ENCODE data around the gene RASSF4.
"Not testable (repeated sequence)": the region's sequence is repeated elsewhere in the genome, so short reads cannot be mapped to it uniquely, and the experiment has no call there.

RASSF4 gene

DNA sequence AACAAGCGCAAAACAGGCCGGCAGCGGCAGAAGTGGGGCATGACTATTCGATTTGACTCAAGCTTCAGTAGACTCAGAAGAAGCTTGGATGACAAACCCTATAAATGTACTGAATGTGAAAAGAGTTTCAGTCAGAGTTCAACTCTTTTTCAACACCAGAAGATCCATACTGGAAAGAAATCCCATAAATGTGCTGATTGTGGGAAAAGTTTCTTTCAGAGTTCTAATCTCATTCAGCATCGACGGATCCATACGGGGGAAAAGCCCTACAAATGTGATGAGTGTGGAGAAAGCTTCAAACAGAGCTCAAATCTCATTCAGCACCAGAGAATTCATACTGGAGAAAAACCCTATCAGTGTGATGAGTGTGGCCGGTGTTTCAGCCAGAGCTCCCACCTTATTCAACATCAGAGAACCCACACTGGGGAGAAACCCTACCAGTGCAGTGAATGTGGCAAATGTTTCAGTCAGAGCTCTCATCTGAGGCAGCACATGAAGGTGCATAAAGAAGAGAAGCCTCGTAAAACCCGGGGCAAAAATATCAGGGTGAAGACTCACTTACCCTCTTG is 43.9 kb downstream of the RASSF4 start:
- no peak for DNase-seq (ENCODE audit: low read depth in 2 of 2)

DNA sequence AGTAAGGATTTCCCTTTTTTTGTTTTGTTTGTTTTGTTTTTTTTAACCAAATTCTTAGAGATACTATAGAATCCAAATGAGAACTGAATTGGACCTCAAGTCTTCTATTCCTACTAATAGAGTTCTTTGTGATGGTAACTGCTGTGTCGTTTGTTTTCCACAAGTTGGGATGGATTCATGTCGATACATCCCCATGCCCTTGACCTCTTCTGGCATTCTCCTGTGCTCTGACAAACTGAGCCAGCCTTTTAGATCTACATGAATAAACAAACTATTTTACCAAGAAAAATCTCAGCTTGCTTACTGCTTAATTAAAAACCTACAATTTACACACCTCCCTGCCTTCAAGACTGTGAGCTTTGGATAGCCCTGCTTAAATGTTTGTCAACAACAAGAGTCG is 45.1 kb downstream of the RASSF4 start:
- DNase-seq (ENCODE audit: low read depth in 2 of 2) = no peak

DNA sequence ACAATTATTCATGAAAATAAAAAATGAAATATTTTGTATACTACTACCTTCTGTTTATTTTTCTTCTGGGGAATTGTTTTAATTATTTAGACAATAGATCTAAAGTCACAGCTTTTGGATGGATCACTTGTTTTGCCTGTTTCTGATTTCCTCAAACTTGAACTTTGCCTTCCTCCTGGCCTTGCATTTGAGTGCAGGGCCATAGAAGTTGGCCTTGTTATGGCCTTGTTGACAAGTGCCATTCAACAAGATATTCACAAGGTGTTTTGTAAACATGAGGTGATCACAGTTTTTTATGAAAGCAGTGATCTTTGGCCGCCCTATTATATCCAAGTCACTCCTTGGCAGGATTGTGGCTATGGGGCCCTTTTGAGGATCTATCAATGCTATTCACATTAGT is 45.7 kb downstream of the RASSF4 start:
- no peak for DNase-seq (ENCODE audit: low read depth in 2 of 2)

DNA sequence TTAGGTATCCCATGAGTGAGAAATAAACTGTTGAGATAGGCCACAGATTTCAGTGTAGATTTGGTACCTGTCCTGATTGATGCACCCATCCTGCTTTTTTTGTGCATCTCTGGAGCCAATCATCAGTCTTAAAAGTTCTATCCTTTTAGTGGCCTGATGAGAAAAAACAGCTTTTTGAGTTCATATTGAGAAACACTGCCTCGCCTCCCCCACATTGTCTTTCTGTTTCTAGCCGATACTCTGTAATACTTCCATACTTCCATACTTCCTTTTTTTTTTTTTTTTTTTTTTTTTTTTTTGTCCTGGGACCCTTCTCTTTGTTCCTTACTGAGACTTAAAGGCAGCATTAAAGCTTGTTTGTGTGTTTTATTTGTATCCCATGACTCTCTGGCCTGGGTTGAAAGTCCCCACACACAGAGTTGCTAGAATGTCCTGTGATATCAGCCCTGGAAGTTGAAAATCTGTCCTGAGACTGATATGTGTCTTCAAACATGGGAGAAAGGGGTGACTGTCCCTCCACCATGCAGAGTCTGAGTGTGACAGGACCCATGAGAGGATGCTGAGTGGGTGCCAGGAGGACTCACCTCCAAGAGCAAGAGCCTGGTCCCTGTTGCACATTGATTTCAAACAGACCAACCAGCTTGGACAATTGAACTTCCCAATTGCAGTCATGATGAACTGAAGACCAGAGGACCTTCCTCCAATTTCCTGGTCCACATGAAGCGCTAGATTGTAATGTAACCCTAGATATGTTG is 46.9 kb downstream of the RASSF4 start:
- DNase-seq (ENCODE audit: low read depth in 2 of 2) = no peak

DNA sequence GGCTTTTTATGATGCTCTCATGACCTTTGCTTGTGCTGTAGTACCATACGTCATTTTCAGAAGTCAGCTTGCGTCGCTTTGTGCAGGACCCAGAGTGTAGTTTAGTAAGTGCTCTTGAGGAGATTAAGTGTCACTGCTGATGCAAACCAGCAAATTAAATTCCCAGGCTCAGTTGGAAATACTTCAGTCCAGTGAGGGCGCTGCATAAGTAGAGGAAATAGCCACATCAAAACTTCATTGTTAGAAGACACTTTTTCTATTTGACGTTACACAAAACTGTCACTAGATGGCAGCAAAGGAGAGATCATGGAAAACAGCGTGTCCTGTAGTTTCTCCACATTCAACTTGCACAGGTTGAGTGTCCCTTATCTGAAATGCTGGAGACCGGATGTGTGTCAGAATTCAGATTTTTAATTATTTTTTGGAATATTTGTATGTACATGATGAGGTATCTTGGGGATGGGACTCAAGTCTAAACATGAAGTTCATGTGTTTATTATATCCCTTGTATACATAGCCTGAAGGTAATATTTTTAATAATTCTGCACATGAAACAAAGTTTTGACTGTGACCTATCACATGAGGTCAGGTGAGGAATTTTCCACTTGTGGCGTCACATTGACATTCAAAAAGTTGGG is 49.0 kb downstream of the RASSF4 start:
- peak in 1 of 2 donors; percentile 11 for DNase-seq (ENCODE audit: low read depth in 2 of 2)

DNA sequence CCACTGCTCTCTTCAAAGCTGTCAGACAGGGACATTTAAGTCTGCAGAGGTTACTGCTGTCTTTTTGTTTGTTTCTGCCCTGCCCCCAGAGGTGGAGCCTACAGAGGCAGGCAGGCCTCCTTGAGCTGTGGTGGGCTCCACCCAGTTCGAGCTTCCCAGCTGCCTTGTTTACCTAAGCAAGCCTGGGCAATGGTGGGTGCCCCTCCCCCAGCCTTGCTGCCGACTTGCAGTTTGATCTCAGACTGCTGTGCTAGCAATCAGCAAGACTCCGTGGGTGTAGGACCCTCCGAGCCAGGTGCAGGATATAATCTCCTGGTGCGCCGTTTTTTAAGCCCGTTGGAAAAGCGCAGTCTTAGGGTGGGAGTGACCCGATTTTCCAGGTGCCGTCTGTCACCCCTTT is 55.0 kb downstream of the RASSF4 start:
- not testable (repeated sequence) for DNase-seq (ENCODE audit: low read depth in 2 of 2)

DNA sequence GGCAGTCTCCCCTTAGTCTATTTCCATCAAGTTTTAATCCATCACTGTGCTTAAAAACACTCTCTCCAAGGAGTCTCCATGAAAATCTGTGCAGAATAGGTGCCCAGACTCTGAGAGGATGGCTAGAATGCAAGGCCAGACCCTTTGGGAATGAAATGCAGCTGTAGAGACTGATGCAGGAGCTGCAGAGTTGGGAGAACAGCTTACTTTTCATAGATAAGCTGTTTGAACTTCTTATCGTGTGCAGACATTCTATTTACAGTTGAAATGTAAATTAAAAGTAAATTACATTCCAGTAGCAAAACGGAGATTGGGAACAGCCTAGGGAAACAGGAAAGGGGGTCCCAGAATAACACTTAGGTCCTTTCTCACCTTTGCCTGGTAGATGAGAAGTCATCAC is 56.0 kb downstream of the RASSF4 start:
- no peak for DNase-seq (ENCODE audit: low read depth in 2 of 2)

DNA sequence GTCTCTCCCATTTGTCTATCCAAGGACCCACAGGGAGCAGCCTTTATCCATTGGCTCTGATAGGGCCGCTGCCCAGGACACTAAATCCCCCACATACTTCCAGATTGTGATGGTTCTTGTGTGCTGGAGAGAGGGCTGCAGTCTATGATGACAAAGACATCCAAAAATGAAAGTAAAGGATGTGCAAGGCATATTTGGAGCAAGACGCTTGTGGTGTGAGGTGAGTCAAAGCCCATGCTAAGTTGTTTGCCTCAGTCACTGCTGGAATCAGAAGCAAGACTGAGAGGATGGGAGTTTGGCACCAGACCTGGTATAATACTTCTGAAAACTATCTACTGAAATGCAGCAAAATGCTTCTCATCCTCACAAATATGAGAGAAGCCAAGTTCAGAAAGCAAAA is 63.8 kb downstream of the RASSF4 start:
- no peak for DNase-seq (ENCODE audit: low read depth in 2 of 2)

DNA sequence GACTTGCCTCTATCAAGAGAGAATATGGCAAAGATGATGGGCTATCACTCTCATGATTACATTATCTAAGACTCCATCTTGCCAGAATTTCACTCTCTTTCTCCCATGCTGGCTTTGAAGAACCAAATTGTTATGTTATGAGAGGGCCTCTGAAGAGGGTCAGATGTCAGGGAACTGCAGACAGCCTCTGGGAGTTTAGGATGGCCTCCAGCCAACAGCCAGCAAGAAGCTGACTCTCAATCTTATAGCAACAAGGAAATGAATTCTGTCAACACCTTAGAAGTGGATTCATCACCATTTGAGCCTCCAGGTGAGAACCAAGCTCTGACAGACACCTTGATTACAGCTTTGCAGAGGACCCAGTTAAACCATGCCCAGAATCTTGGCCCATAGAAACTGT is 74.7 kb downstream of the RASSF4 start:
- DNase-seq (ENCODE audit: low read depth in 2 of 2) = no peak

DNA sequence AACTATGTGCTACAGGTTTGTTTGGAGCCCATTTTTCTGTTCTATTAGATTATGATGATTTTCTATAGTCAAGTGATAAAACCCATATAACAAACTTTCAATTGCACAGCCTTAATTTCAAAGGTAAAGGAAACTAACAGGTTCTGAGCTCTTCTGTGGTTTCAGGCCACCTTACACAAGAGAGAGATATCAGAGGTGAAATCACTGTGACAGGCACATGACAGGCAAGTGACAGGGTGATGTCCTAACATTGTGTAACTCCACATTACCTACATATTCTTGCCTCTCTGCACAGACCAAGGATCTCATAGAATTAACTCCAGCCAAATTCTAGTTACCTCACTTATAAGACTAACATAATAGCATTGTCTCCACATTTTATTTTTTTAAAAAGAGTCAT is 76.1 kb downstream of the RASSF4 start:
- no peak for DNase-seq (ENCODE audit: low read depth in 2 of 2)

DNA sequence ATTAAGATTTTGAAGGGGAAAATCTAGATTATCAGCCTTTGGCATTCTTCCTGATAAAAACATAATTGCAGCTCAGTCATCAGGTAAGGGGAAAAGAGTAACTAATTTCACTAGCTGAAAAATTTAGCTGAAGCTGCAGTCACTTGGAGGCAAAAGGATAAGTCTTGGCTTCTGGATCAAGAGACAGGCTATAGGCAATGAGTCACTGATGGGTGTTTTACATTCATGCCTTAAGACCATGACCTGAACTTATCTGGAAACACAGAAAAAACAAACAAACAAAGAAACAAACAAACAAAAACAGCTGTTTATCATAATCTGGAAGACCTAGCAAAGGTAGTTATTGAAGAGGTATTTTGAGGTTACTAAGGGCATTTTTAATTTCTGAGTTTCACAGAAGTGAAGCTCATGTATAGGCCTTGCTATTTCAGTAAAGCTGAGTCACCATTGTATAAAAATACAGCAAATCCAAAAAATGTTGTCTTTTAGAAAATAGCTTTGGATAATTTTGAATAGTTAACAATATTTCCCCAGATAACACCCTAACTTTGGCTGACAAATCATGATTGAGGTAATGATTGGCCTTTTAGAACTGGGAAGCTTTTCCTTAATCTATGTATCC is 81.4 kb downstream of the RASSF4 start:
- DNase-seq (ENCODE audit: low read depth in 2 of 2) = no peak

DNA sequence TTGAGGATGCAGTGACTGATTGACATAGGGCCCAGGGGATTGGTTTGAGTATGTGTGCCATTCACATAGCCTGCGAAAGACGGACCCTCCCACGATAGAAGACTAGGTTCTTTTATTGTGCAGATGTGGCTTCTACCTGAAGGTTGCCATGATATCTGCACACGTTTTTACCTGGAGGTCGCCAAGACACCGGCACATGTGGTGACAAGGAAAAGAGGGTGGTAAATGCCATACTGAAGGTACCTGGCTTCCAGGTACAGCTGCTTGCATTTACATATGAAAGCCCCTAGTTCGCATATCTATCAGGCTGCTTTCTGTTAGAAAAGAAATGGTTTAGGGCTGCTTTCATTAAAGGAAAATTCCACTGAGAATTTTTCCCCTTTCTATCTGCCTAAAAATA is 84.7 kb downstream of the RASSF4 start:
- DNase-seq (ENCODE audit: low read depth in 2 of 2) = no peak

All from stimulated activated CD4-positive, alpha-beta T cell treated with anti-CD3 and anti-CD28 coated beads, Interleukin-1b, Interleukin-23, amount 100 ng/mL, for 4 hours (primary cell).